A549 (cell line): ENCODE data around the gene LRRC1. TPM values are rescaled to one million over a fixed set of nuclear protein-coding genes. Genes with fewer than 3 reads are reported as not detected.

ENCODE experiments used
- ATAC-seq, 2 experiments: fragments of 200-7000 bp in 1 of 2; fragments of >200 bp in 1 of 2; cut with Nextera tagmentation in 1 of 2; cut with Tn5 transposase in 1 of 2; 3 replicates each; pipeline versions ENCODE4 v1.8.0 to v1.9.1; 2018 to 2020; ENCODE audit warnings: mild to moderate bottlenecking in 1 of 2, moderate library complexity in 1 of 2
- CTCF ChIA-PET: fragments of 300-600 bp; sonication (Branson Sonifier 250); formaldehyde crosslinking; extraction: SDS; loops from one replicate; lab custom pipeline; 2021; ENCODE audit warnings: antibody characterized with exemption, inconsistent platforms; lab: Yijun Ruan, JAX
- POLR2A ChIA-PET: fragments of 350-600 bp; formaldehyde crosslinking; extraction: SDS; loops from one replicate; lab custom pipeline; 2021; ENCODE audit warnings: antibody characterized with exemption, inconsistent platforms; lab: Yijun Ruan, JAX
- DNase-seq, 2 experiments: peaks; one replicate each; pipeline versions ENCODE4 v3.0.0 to v3.0.0-alpha.2; 2011 to 2016; ENCODE audit warnings: low read depth in 1 of 2, low spot score in 1 of 2
- FAIRE-seq: peaks from 2 replicates; lab custom pipeline; 2011; peaks lifted over from hg19 to GRCh38; lab: Jason Lieb, UNC
- H3K27ac ChIP-seq, 2 experiments: fragments of >200 bp; sonication (Bioruptor Twin); formaldehyde crosslinking; 3 replicates each; pipeline ENCODE4 v1.5.1; 2016 to 2017
- H3K4me1 ChIP-seq: fragments of >200 bp; sonication (Bioruptor Twin); formaldehyde crosslinking; 3 replicates; pipeline ENCODE4 v1.6.1; 2016
- H3K4me2 ChIP-seq: fragments of >200 bp; sonication (Bioruptor Twin); formaldehyde crosslinking; 3 replicates; pipeline ENCODE4 v1.6.1; 2016
- H3K4me3 ChIP-seq: fragments of >200 bp; sonication (Bioruptor Twin); formaldehyde crosslinking; 3 replicates; pipeline ENCODE4 v1.5.1; 2016
- H3K9me3 ChIP-seq: fragments of >200 bp; sonication (Bioruptor Twin); formaldehyde crosslinking; 3 replicates; pipeline ENCODE4 v1.6.1; 2016
- CBX8 ChIP-seq: fragments of 200-600 bp; sonication (generic); IDR thresholded peaks from 2 replicates; pipeline ENCODE4 v1.6.1; 2016
- CHD4 ChIP-seq: fragments of 200-600 bp; sonication (generic); IDR thresholded peaks from 2 replicates; pipeline ENCODE4 v1.6.1; 2016; ENCODE audit warnings: antibody characterized with exemption, mild to moderate bottlenecking, borderline replicate concordance
- EHF ChIP-seq: fragments of 250-450 bp; sonication (Bioruptor Pico); IDR thresholded peaks from 2 replicates; pipeline ENCODE4 v1.5.0; 2020; ENCODE audit warnings: mild to moderate bottlenecking
- ESRRA ChIP-seq: fragments of 150-350 bp; IDR thresholded peaks from 2 replicates; pipeline ENCODE4 v1.6.1; 2014; ENCODE audit warnings: mild to moderate bottlenecking, low read length, borderline replicate concordance
- GATA3 ChIP-seq: IDR thresholded peaks from 2 replicates; pipeline ENCODE4 v1.6.1; 2012; ENCODE audit warnings: borderline replicate concordance
- HDAC2 ChIP-seq: fragments of 200-600 bp; sonication (generic); IDR thresholded peaks from 2 replicates; pipeline ENCODE4 v1.6.1; 2016
- HEYL ChIP-seq: fragments of 250-450 bp; sonication (Bioruptor Pico); IDR thresholded peaks from 2 replicates; pipeline ENCODE4 v1.8.0; 2021; ENCODE audit warnings: mild to moderate bottlenecking, moderate library complexity
- HOXA7 ChIP-seq: fragments of 250-450 bp; sonication (Bioruptor Pico); IDR thresholded peaks from 2 replicates; pipeline ENCODE4 v1.5.0; 2020; ENCODE audit warnings: mild to moderate bottlenecking, moderate library complexity
- HOXB5 ChIP-seq: fragments of 250-450 bp; sonication (Bioruptor Pico); IDR thresholded peaks from 2 replicates; pipeline ENCODE4 v1.5.0; 2020; ENCODE audit warnings: mild to moderate bottlenecking, moderate library complexity
- JUN ChIP-seq, 2 experiments: fragments of >200 bp; sonication (Bioruptor Twin); formaldehyde crosslinking; IDR thresholded peaks; 2 replicates in 1 of 2; 3 replicates in 1 of 2; pipeline ENCODE4 v1.6.1; 2016 to 2017
- KDM1A ChIP-seq: fragments of 200-600 bp; sonication (generic); IDR thresholded peaks from 2 replicates; pipeline ENCODE4 v1.6.1; 2016; ENCODE audit warnings: low read depth, mild to moderate bottlenecking
- MAFK ChIP-seq: fragments of 450-650 bp; IDR thresholded peaks from 2 replicates; pipeline ENCODE4 v1.6.1; 2014; ENCODE audit not compliant: partially characterized antibody
- MAX ChIP-seq: IDR thresholded peaks from 2 replicates; pipeline ENCODE4 v1.6.1; 2012
- MAZ ChIP-seq: fragments of 150-350 bp; IDR thresholded peaks from 2 replicates; pipeline ENCODE4 v1.6.1; 2014; ENCODE audit warnings: antibody characterized with exemption, low read depth, low read length, borderline replicate concordance
- MYC ChIP-seq: IDR thresholded peaks from 2 replicates; pipeline ENCODE4 v1.6.1; 2012; ENCODE audit warnings: mild to moderate bottlenecking, inconsistent platforms, low read length, improper control_type of control experiment, borderline replicate concordance
- NFE2L2 ChIP-seq: fragments of 150-350 bp; conservative IDR thresholded peaks from 2 replicates; pipeline ENCODE4 v1.6.1; 2014; ENCODE audit warnings: low read length
- POLR2AphosphoS2 ChIP-seq: conservative IDR thresholded peaks from 2 replicates; pipeline ENCODE4 v1.6.1; 2012; ENCODE audit warnings: low read length, improper control_type of control experiment, inconsistent platforms
- RARB ChIP-seq: fragments of 250-450 bp; sonication (Bioruptor Pico); IDR thresholded peaks from 2 replicates; pipeline ENCODE4 v1.8.0; 2021; ENCODE audit warnings: mild to moderate bottlenecking, moderate library complexity
- REST ChIP-seq: fragments of 200-600 bp; sonication (generic); IDR thresholded peaks from 2 replicates; pipeline ENCODE4 v1.6.1; 2016; ENCODE audit warnings: antibody characterized with exemption, mild to moderate bottlenecking, moderate library complexity
- SMC3 ChIP-seq: fragments of >200 bp; sonication (Bioruptor Twin); formaldehyde crosslinking; IDR thresholded peaks from 3 replicates; pipeline ENCODE4 v1.6.1; 2018; ENCODE audit warnings: inconsistent platforms
- SREBF2 ChIP-seq: fragments of 450-650 bp; IDR thresholded peaks from 2 replicates; pipeline ENCODE4 v1.6.1; 2014; ENCODE audit warnings: mild to moderate bottlenecking, moderate library complexity
- TP53 ChIP-seq: fragments of 250-450 bp; sonication (Bioruptor Pico); IDR thresholded peaks from 2 replicates; pipeline ENCODE4 v1.5.0; 2021; ENCODE audit warnings: mild to moderate bottlenecking, moderate library complexity
- WGBS: methylation state at CpG from one replicate; pipeline ENCODE4 v1.1.6; 2017; ENCODE audit errors: missing lambda C conversion rate; 5-methylcytosine and 5-hydroxymethylcytosine counted together
- polyA plus RNA-seq, 4 experiments: library from polyadenylated mRNA; depleted of rRNA in 3 of 4; stranded (reverse); fragments of >200 nt; fragmentation: RNase III in 1 of 4; extraction: RNeasy Plus Mini Kit Qiagen cat#74134 plus additional on column Dnase treatment in 1 of 4; gene quantifications; 2 replicates in 3 of 4; 3 replicates in 1 of 4; pipeline ENCODE4 v1.2.3, GENCODE V29; 2011 to 2017

The LRRC1 gene
- polyA plus RNA-seq, 2 of the 4 experiments (the other 2 are of a cell fraction), result 5.2 to 8.0 TPM

GRCh38 chr6:53746442-53747103, 48.2 kb upstream of the LRRC1 start:
- Histone ChIP-seq H3K4me2 (no peak overlapping the region), H3K9me3 (no peaks in the 10 kb centered on the region), H3K4me1 (no peaks in the 10 kb centered on the region), H3K27ac (no peak overlapping the region), H3K4me3 (no peak overlapping the region)
- ChIA-PET POLR2A (no interaction called here), CTCF (interaction anchor here (1.4 to 1.9 kb wide), 3 partner anchors 11 to 21 kb away, joined by 3 to 4 read pairs (median 3); no protein-coding TSS in a partner anchor)
- FAIRE-seq, result no peak
- no peak for DNase-seq
- WGBS, result 41% methylated on average over 3 of the region's 3 CpGs
- TF ChIP-seq MYC (no peak), HOXA7 (no peak), MAX (no peak), MAZ (no peak), CBX8 (no peak), HDAC2 (no peak)
- no peak for ATAC-seq

GRCh38 chr6:53750052-53750650, 44.7 kb upstream of the LRRC1 start:
- Histone ChIP-seq H3K4me3 (no peak overlapping the region), H3K27ac (no peak overlapping the region), H3K4me2 (no peak overlapping the region), H3K4me1 (peaks cover 6% of the 10 kb centered on the region; the same call in 2 of the 3 replicates), H3K9me3 (no peaks in the 10 kb centered on the region)
- ATAC-seq (no peak), DNase-seq (no peak), FAIRE-seq (no peak)
- ChIA-PET POLR2A (no interaction called here), CTCF (interaction anchor here (1.8 kb wide), 1 partner anchor 22 kb away, joined by 5 read pairs; no protein-coding TSS in a partner anchor)
- WGBS, result 70% methylated on average over 2 of the region's 2 CpGs
- TF ChIP-seq CHD4, result no peak
- TF ChIP-seq JUN (IDR thresholded peaks at IDR 0.05), result no peak
- no peak for TF ChIP-seq EHF (CRISPR knock-in tag)
- TF ChIP-seq POLR2AphosphoS2, result no peak
- no peak for TF ChIP-seq SREBF2
- no peak for TF ChIP-seq HEYL (CRISPR knock-in tag)
- TF ChIP-seq SMC3, result no peak
- TF ChIP-seq NFE2L2, result no peak
- no peak for TF ChIP-seq REST
- TF ChIP-seq HOXB5 (CRISPR knock-in tag), result no peak
- TF ChIP-seq GATA3, result no peak
- no peak for TF ChIP-seq ESRRA

GRCh38 chr6:53751417-53751816, 43.4 kb upstream of the LRRC1 start:
- peaks cover 6% of the 10 kb centered on the region; the same call in 2 of the 3 replicates for H3K4me1 ChIP-seq
- H3K4me3 ChIP-seq, result no peak overlapping the region
- DNase-seq, result no peak
- ATAC-seq, result no peak
- H3K9me3 ChIP-seq, result no peaks in the 10 kb centered on the region
- 0% methylated on average over 1 of the region's 1 CpG for WGBS
- CTCF ChIA-PET, result interaction anchor here (2.2 kb wide), 1 partner anchor 23 kb away, joined by 11 read pairs; no protein-coding TSS in a partner anchor
- no peak overlapping the region for H3K4me2 ChIP-seq
- no peak overlapping the region for H3K27ac ChIP-seq
- POLR2A ChIA-PET, result no interaction called here
- TF ChIP-seq MAFK (no peak), CHD4 (no peak), MAZ (no peak), RARB (CRISPR knock-in tag) (no peak), CBX8 (no peak), KDM1A (no peak), TP53 (CRISPR knock-in tag) (no peak), HOXB5 (CRISPR knock-in tag) (no peak), HDAC2 (no peak)
- FAIRE-seq, result no peak
